Keratinocyte (primary cell): ENCODE results near the gene SMAD9. TPM values are rescaled to one million over a fixed set of nuclear protein-coding genes. Genes with fewer than 3 reads are reported as not detected.

Experiments used
- DNase-seq: peaks from one replicate; pipeline ENCODE4 v3.0.0-alpha.2; 2011; ENCODE audit warnings: low read depth, missing footprints, low spot score
- FAIRE-seq: peaks from 2 replicates; lab custom pipeline; 2011; peaks lifted over from hg19 to GRCh38; lab: Jason Lieb, UNC
- H2AFZ ChIP-seq: 2 replicates; pipeline ENCODE4 v1.6.0; 2012; ENCODE audit warnings: low read length, control low read depth, inconsistent platforms; ENCODE audit not compliant: control insufficient read depth
- H3K27ac ChIP-seq: 2 replicates; pipeline ENCODE4 v1.5.1; 2011; ENCODE audit warnings: low read length; ENCODE audit not compliant: control insufficient read depth, insufficient read depth
- H3K27me3 ChIP-seq: 3 replicates; pipeline ENCODE4 v1.6.0; 2011; ENCODE audit warnings: low read length; ENCODE audit not compliant: control insufficient read depth, insufficient read depth; ENCODE audit errors: extremely low read depth
- H3K36me3 ChIP-seq, 2 experiments: 2 replicates in 1 of 2; 3 replicates in 1 of 2; pipeline ENCODE4 v1.5.1; 2011; ENCODE audit warnings: low read length in 2 of 2, mild to moderate bottlenecking in 1 of 2; ENCODE audit not compliant: control insufficient read depth in 2 of 2, insufficient read depth in 2 of 2; ENCODE audit errors: extremely low read depth in 1 of 2
- H3K4me1 ChIP-seq: 3 replicates; pipeline ENCODE4 v1.5.1; 2011; ENCODE audit warnings: low read length; ENCODE audit not compliant: control insufficient read depth, insufficient read depth; ENCODE audit errors: extremely low read depth
- H3K4me2 ChIP-seq: 3 replicates; pipeline ENCODE4 v1.6.0; 2011; ENCODE audit warnings: low read depth, low read length; ENCODE audit not compliant: control insufficient read depth, insufficient read depth; ENCODE audit errors: extremely low read depth
- H3K4me3 ChIP-seq, 3 experiments: fragments of 200-600 bp in 1 of 3; sonication (generic) in 1 of 3; 2 replicates in 2 of 3; 3 replicates in 1 of 3; pipeline ENCODE4 v1.5.1; 2011 to 2016; ENCODE audit warnings: low read length in 3 of 3, mild to moderate bottlenecking in 3 of 3, control low read depth in 2 of 3, inconsistent platforms in 1 of 3, low read depth in 1 of 3, mixed read lengths in 1 of 3, mixed run types in 1 of 3, moderate library complexity in 1 of 3; ENCODE audit not compliant: control insufficient read depth in 2 of 3, insufficient read depth in 2 of 3; ENCODE audit errors: extremely low read depth in 1 of 3
- H3K79me2 ChIP-seq: 2 replicates; pipeline ENCODE4 v1.6.0; 2012; ENCODE audit warnings: low read length; ENCODE audit not compliant: control insufficient read depth, insufficient read depth
- H3K9ac ChIP-seq: 3 replicates; pipeline ENCODE4 v1.6.0; 2011; ENCODE audit warnings: low read length; ENCODE audit not compliant: control insufficient read depth, insufficient read depth; ENCODE audit errors: extremely low read depth
- H3K9me1 ChIP-seq: 3 replicates; pipeline ENCODE4 v1.6.0; 2011; ENCODE audit warnings: low read length; ENCODE audit not compliant: control insufficient read depth, insufficient read depth; ENCODE audit errors: extremely low read depth
- H3K9me3 ChIP-seq: 2 replicates; pipeline ENCODE4 v1.5.1; 2012; ENCODE audit warnings: low read depth, low read length; ENCODE audit not compliant: control insufficient read depth
- H4K20me1 ChIP-seq: 3 replicates; pipeline ENCODE4 v1.6.0; 2011; ENCODE audit warnings: low read length; ENCODE audit not compliant: control insufficient read depth, insufficient read depth; ENCODE audit errors: extremely low read depth
- EZH2 ChIP-seq: IDR thresholded peaks from one replicate; pipeline ENCODE4 v1.6.1; 2012; ENCODE audit warnings: inconsistent platforms, mild to moderate bottlenecking, low read length, moderate library complexity
- dilution Hi-C: fragments of 300-500 bp; cut with MboI; formaldehyde crosslinking; loops from one replicate; pipeline ENCODE4 v1.7.0; 2020; ENCODE audit warnings: low sequenced_read_pairs; ENCODE audit not compliant: extremely low pct_ligation_motif_present
- polyA plus RNA-seq, 5 experiments: library from polyadenylated mRNA; depleted of rRNA in 3 of 5; stranded (reverse) in 3 of 5; stranded (forward) in 1 of 5; unstranded in 1 of 5; fragments of >200 nt; gene quantifications; 1 replicate in 1 of 5; 2 replicates in 3 of 5; 3 replicates in 1 of 5; pipeline versions ENCODE4 v1.2.1 to v1.2.3, GENCODE V29; 2011 to 2012; ENCODE audit warnings: missing spikeins in 2 of 5, low read depth in 1 of 5, low replicate concordance in 1 of 5
- TF ChIP-seq, protein P1 (sequence below), 3 experiments: IDR thresholded peaks in 1 of 3; conservative IDR thresholded peaks in 1 of 3; optimal IDR thresholded peaks in 1 of 3; 2 replicates in 2 of 3; 3 replicates in 1 of 3; pipeline versions ENCODE3 to v1.5.1; 2011; ENCODE audit warnings: low read length in 3 of 3, mild to moderate bottlenecking in 3 of 3, moderate library complexity in 2 of 3, control low read depth in 1 of 3, inconsistent platforms in 1 of 3; ENCODE audit not compliant: insufficient read depth in 2 of 3; ENCODE audit errors: extremely low read depth in 1 of 3

SMAD9 gene
- polyA plus RNA-seq, 1 donor (not counting 4 experiments of a cell fraction or from before 2014, with no cell fraction given) = 0.10 TPM

- Histone ChIP-seq H3K9ac (no peak overlapping the region), H3K27me3 (no peaks in the 10 kb centered on the region), H3K36me3 (no peaks in the 10 kb centered on the region), H3K9me3 (no peaks in the 10 kb centered on the region), H3K4me3 (no peak overlapping the region), H3K4me2 (no peak overlapping the region), H2AFZ (no peak overlapping the region), H3K4me1 (no peaks in the 10 kb centered on the region), H3K9me1 (no peaks in the 10 kb centered on the region), H3K79me2 (no peaks in the 10 kb centered on the region), H3K27ac (no peak overlapping the region), H4K20me1 (no peaks in the 10 kb centered on the region)
- dilution Hi-C loops = no loop called here
- FAIRE-seq = no peak
- no peak for DNase-seq
- TF ChIP-seq EZH2 = no peak
- TF ChIP-seq, protein P1, sequence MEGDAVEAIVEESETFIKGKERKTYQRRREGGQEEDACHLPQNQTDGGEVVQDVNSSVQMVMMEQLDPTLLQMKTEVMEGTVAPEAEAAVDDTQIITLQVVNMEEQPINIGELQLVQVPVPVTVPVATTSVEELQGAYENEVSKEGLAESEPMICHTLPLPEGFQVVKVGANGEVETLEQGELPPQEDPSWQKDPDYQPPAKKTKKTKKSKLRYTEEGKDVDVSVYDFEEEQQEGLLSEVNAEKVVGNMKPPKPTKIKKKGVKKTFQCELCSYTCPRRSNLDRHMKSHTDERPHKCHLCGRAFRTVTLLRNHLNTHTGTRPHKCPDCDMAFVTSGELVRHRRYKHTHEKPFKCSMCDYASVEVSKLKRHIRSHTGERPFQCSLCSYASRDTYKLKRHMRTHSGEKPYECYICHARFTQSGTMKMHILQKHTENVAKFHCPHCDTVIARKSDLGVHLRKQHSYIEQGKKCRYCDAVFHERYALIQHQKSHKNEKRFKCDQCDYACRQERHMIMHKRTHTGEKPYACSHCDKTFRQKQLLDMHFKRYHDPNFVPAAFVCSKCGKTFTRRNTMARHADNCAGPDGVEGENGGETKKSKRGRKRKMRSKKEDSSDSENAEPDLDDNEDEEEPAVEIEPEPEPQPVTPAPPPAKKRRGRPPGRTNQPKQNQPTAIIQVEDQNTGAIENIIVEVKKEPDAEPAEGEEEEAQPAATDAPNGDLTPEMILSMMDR (optimal IDR thresholded peaks at IDR 0.05 in 1 of 3, IDR thresholded peaks at IDR 0.05 in 1 of 3, conservative IDR thresholded peaks at IDR 0.05 in 1 of 3; ENCODE audit: extremely low read depth in 1 of 3, insufficient read depth in 2 of 3, low read length in 3 of 3) = no peak
These were observed 53.8 kb downstream of the SMAD9 start for GRCh38 chr13:36866232-36866631.

- FAIRE-seq (no peak), DNase-seq (no peak)
- H3K4me2 ChIP-seq = no peak overlapping the region
- H3K9me1 ChIP-seq = no peaks in the 10 kb centered on the region
- no peak overlapping the region for H3K27ac ChIP-seq
- no peaks in the 10 kb centered on the region for H3K9me3 ChIP-seq
- no peaks in the 10 kb centered on the region for H3K4me1 ChIP-seq
- H3K27me3 ChIP-seq = no peaks in the 10 kb centered on the region
- H3K36me3 ChIP-seq = no peaks in the 10 kb centered on the region
- H4K20me1 ChIP-seq = no peaks in the 10 kb centered on the region
- no peak for TF ChIP-seq EZH2
- TF ChIP-seq, protein P1 (optimal IDR thresholded peaks at IDR 0.05 in 1 of 3, IDR thresholded peaks at IDR 0.05 in 1 of 3, conservative IDR thresholded peaks at IDR 0.05 in 1 of 3; ENCODE audit: extremely low read depth in 1 of 3, insufficient read depth in 2 of 3, low read length in 3 of 3) = no peak
- no peak overlapping the region for H3K4me3 ChIP-seq
- dilution Hi-C loops = no loop called here
- H3K9ac ChIP-seq = no peak overlapping the region
- no peaks in the 10 kb centered on the region for H3K79me2 ChIP-seq
- no peak overlapping the region for H2AFZ ChIP-seq
These were observed 54.8 kb downstream of the SMAD9 start for GRCh38 chr13:36865265-36865664.
